MCF 10A (cell line): ENCODE results near the gene ARHGAP18. TPM values are rescaled to one million over a fixed set of nuclear protein-coding genes. Genes with fewer than 3 reads are reported as not detected.

ENCODE experiments used
- BruUV-seq: library from RNA; stranded (reverse); fragments of 400-500 nt; replicated peaks from 2 replicates; lab custom pipeline; 2021; lab: Mats Ljungman, UMichigan
- CTCF ChIA-PET: fragments of 300-600 bp; sonication (Branson Sonifier 250); formaldehyde crosslinking; extraction: SDS; loops from one replicate; lab custom pipeline; 2021; ENCODE audit warnings: antibody characterized with exemption, inconsistent platforms; lab: Yijun Ruan, JAX
- POLR2A ChIA-PET: fragments of 300-600, 350-650 bp; sonication (Branson Sonifier 250); formaldehyde crosslinking; extraction: SDS; loops from one replicate; lab custom pipeline; 2020; ENCODE audit warnings: antibody characterized with exemption, inconsistent platforms; lab: Yijun Ruan, JAX
- DNase-seq: peaks from one replicate; pipeline ENCODE4 v3.0.0-alpha.2; 2018; ENCODE audit not compliant: unreplicated experiment
- H3K27ac Mint-ChIP-seq: one replicate; pipeline ENCODE4 v1.8.0; 2022; ENCODE audit warnings: mild to moderate bottlenecking, low read depth, mixed read lengths; ENCODE audit not compliant: unreplicated experiment
- H3K27me3 Mint-ChIP-seq: one replicate; pipeline ENCODE4 v1.8.0; 2022; ENCODE audit warnings: mixed read lengths; ENCODE audit not compliant: insufficient read depth, unreplicated experiment
- H3K36me3 Mint-ChIP-seq: one replicate; pipeline ENCODE4 v1.8.0; 2022; ENCODE audit warnings: mild to moderate bottlenecking, moderate library complexity, mixed read lengths; ENCODE audit not compliant: insufficient read depth, unreplicated experiment
- H3K4me1 Mint-ChIP-seq: one replicate; pipeline ENCODE4 v1.8.0; 2022; ENCODE audit warnings: mixed read lengths; ENCODE audit not compliant: insufficient read depth, unreplicated experiment
- H3K4me3 Mint-ChIP-seq: one replicate; pipeline ENCODE4 v1.8.0; 2022; ENCODE audit warnings: mild to moderate bottlenecking, moderate library complexity, mixed read lengths; ENCODE audit not compliant: unreplicated experiment
- H3K9me3 Mint-ChIP-seq: one replicate; pipeline ENCODE4 v1.8.0; 2022; ENCODE audit warnings: mixed read lengths; ENCODE audit not compliant: unreplicated experiment
- CTCF ChIP-seq: fragments of 200-600 bp; IDR thresholded peaks from one replicate; pipeline ENCODE4 v1.8.0; 2022; ENCODE audit warnings: antibody characterized with exemption, mild to moderate bottlenecking; ENCODE audit not compliant: unreplicated experiment
- intact Hi-C: fragments of 100-400 bp; cut with micrococcal nuclease; formaldehyde crosslinking; loops from 2 replicates; pipeline ENCODE4 v1.14.1; 2022
- total RNA-seq: library from RNA; stranded (reverse); gene quantifications from 2 replicates; pipeline ENCODE4 v1.2.3, GENCODE V29; 2022

ARHGAP18 gene
- total RNA-seq, 1 experiment from 2014 or later: 22.9 TPM

GRCh38 chr6:129662406-129662766 lies 47.6 kb downstream of the ARHGAP18 start:
- Mint-ChIP-seq H3K27me3 (no peaks in the 10 kb centered on the region), H3K27ac (no peak overlapping the region), H3K4me1 (peaks cover 25% of the 10 kb centered on the region), H3K9me3 (no peaks in the 10 kb centered on the region), H3K4me3 (no peak overlapping the region), H3K36me3 (peaks cover 6% of the 10 kb centered on the region)
- CTCF ChIA-PET: interaction anchor here (0.9 kb wide), 1 partner anchor 19 kb away, joined by 3 read pairs; no protein-coding TSS in a partner anchor
- no TSS peak for BruUV-seq
- TF ChIP-seq CTCF: no peak
- no peak for DNase-seq
- POLR2A ChIA-PET: interaction anchor here (0.6 kb wide), 1 partner anchor 22 kb away, joined by 3 read pairs; no protein-coding TSS in a partner anchor
- intact Hi-C loops: no loop called here

GRCh38 chr6:129661536-129662405 lies 48.2 kb downstream of the ARHGAP18 start:
- ChIA-PET CTCF (interaction anchor here (0.6 to 1.0 kb wide), 5 partner anchors 16 to 358 kb away, joined by 3 to 4 read pairs (median 3); no protein-coding TSS in a partner anchor), POLR2A (interaction anchor here (0.6 to 0.7 kb wide), 4 partner anchors 8 to 1065 kb away, joined by 3 read pairs; no protein-coding TSS in a partner anchor)
- intact Hi-C loops: no loop called here
- H3K4me3 Mint-ChIP-seq: no peak overlapping the region
- no peak for DNase-seq
- peaks cover 25% of the 10 kb centered on the region for H3K4me1 Mint-ChIP-seq
- no TSS peak for BruUV-seq
- H3K36me3 Mint-ChIP-seq: peaks cover 6% of the 10 kb centered on the region
- H3K27ac Mint-ChIP-seq: no peak overlapping the region
- no peaks in the 10 kb centered on the region for H3K9me3 Mint-ChIP-seq
- no peak for TF ChIP-seq CTCF
- H3K27me3 Mint-ChIP-seq: no peaks in the 10 kb centered on the region

GRCh38 chr6:129660346-129660676 lies 49.7 kb downstream of the ARHGAP18 start:
- intact Hi-C loops: no loop called here
- TF ChIP-seq CTCF: no peak
- no peak for DNase-seq
- ChIA-PET POLR2A (interaction anchor here (0.7 to 1.4 kb wide), 3 partner anchors 12 to 49 kb away, joined by 3 to 5 read pairs (median 3); no protein-coding TSS in a partner anchor), CTCF (interaction anchor here (1.0 kb wide), 1 partner anchor 63 kb away, joined by 4 read pairs; no protein-coding TSS in a partner anchor)
- no peak overlapping the region for H3K4me3 Mint-ChIP-seq
- H3K9me3 Mint-ChIP-seq: no peaks in the 10 kb centered on the region
- no TSS peak for BruUV-seq
- no peak overlapping the region for H3K27ac Mint-ChIP-seq
- peaks cover 19% of the 10 kb centered on the region for H3K4me1 Mint-ChIP-seq
- peaks cover 6% of the 10 kb centered on the region for H3K36me3 Mint-ChIP-seq
- H3K27me3 Mint-ChIP-seq: no peaks in the 10 kb centered on the region

- POLR2A ChIA-PET: interaction anchor here (0.7 to 1.4 kb wide), 3 partner anchors 14 to 49 kb away, joined by 3 to 5 read pairs (median 3); no protein-coding TSS in a partner anchor
- no TSS peak for BruUV-seq
- CTCF ChIA-PET: no interaction called here
- no peak for DNase-seq
- Mint-ChIP-seq H3K36me3 (peaks cover 6% of the 10 kb centered on the region), H3K27me3 (no peaks in the 10 kb centered on the region), H3K9me3 (no peaks in the 10 kb centered on the region), H3K4me3 (no peak overlapping the region), H3K4me1 (peaks cover 19% of the 10 kb centered on the region), H3K27ac (no peak overlapping the region)
- intact Hi-C loops: no loop called here
- no peak for TF ChIP-seq CTCF
Observed at GRCh38 chr6:129659590-129660345, 50.2 kb downstream of the ARHGAP18 start.
